ENCODE results near the gene CD274.

DNA sequence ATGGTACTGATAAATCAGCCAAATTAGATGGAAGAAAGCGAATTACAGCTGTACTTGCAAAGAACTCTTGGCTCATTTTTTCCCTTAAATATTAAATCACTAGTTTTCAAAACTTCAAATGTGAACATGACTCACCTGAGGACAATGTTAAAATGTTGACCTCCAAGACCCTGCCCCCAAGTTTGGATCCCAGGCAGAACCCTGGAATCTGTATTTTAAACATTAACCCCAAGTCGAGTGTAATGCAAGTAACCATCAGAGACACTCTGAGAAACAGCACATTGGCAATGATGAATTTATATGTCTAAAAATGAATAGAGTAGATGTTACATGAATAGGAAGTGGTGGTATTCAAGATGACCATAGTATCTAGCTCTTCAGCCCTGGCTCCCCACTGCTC, 2.3 kb upstream of the CD274 start:
- TF ChIP-seq POLR2A (IDR thresholded peaks at IDR 0.05; ENCODE audit: low read length) (no peak), GATA1 (IDR thresholded peaks at IDR 0.05; ENCODE audit: low read depth, low read length) (no peak)
